Measurements from ENCODE around the gene SOSTDC1.
"Not testable (repeated sequence)": the region's sequence is repeated elsewhere in the genome, so short reads cannot be mapped to it uniquely, and the experiment has no call there.

- not testable (repeated sequence) for TF ChIP-seq TOX (CRISPR knock-in tag; IDR thresholded peaks at IDR 0.05; ENCODE audit: borderline replicate concordance); ZFP3 (CRISPR knock-in tag; IDR thresholded peaks at IDR 0.05); SNAI2 (CRISPR knock-in tag; IDR thresholded peaks at IDR 0.05); BACH2 (CRISPR knock-in tag; IDR thresholded peaks at IDR 0.05; ENCODE audit: borderline replicate concordance); CSRNP3 (CRISPR knock-in tag; IDR thresholded peaks at IDR 0.05); ZC3H10 (CRISPR knock-in tag; IDR thresholded peaks at IDR 0.05); PATZ1 (CRISPR knock-in tag; IDR thresholded peaks at IDR 0.05; ENCODE audit: borderline replicate concordance); ISL1 (CRISPR knock-in tag; IDR thresholded peaks at IDR 0.05); TCF4 (CRISPR knock-in tag; IDR thresholded peaks at IDR 0.05; ENCODE audit: borderline replicate concordance); ESRRG (CRISPR knock-in tag; IDR thresholded peaks at IDR 0.05)
- peak; percentile 77 for TF ChIP-seq ZNF8 (CRISPR knock-in tag; IDR thresholded peaks at IDR 0.05)
Observed at GRCh38 chr7:16456303-16456702, 9.2 kb downstream of the SOSTDC1 start.
